ENCODE data around the gene SLC23A3.
"Not testable (repeated sequence)": the region's sequence is repeated elsewhere in the genome, so short reads cannot be mapped to it uniquely, and the experiment has no call there.

The SLC23A3 gene

DNA sequence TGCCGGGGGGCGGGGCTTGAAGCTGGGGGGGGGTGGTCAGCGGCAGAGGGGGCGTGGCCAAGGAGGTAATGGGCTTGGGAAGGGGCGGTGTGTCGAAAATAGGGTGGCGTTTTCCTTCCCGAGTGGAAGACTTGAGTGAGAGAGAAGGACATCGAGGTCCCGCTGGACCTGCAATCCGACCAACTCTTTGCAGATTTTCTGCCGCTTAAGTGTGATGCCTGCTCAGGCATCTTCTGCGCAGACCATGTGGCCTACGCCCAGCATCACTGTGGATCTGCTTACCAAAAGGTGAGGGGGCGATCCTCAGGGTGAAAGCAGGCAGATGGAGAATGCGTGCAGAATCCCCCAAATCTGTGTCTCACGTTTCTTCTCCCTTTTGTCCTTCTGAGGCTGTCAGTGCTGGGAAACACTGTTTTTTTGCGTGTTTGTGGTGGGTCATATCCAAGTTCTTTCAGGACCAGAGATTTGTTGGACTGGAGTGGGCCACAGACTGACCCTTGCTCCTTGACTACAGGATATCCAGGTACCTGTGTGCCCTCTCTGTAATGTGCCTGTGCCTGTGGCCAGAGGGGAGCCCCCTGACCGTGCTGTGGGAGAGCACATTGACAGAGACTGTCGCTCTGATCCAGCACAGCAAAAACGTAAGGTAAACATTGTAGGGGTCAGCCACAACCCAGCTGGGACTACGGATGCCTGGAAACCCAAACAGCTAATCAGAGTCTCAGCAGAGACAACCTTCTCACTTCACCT is 37.5 kb upstream of the SLC23A3 start:
- peak overlapping the region; percentile 74 to 88 for H3K4me3 ChIP-seq
- intact Hi-C loops (cut with DNase I; ENCODE audit: low total_unique reads) = no loop called here
- peaks cover 0 to 20% (median 15%) of the 10 kb centered on the region in 4 donors for H3K4me1 ChIP-seq
- no peak for TF ChIP-seq CTCF (IDR thresholded peaks at IDR 0.05)
- H3K36me3 ChIP-seq = peaks cover 22 to 44% (median 29%) of the 10 kb centered on the region in 3 donors
- H3K27me3 ChIP-seq = no peaks in the 10 kb centered on the region
- peak overlapping the region; percentile 91 to 93 for H3K27ac ChIP-seq
- no peak for DNase-seq
- H3K9me3 ChIP-seq = no peaks in the 10 kb centered on the region

- Histone ChIP-seq H3K4me1 (peaks cover 0 to 20% (median 15%) of the 10 kb centered on the region in 4 donors), H3K27ac (peak within 1 kb of the TSS; percentile 91 to 93)
Observed at GRCh38 chr2:219206328-219207133, 36.7 kb upstream of the SLC23A3 start, which contains the start of gene ZFAND2B. Gene ZFAND2B, plus strand, starts transcription at chr2:219206782. Its CDS starts 206 bp downstream, at chr2:219206988.

GRCh38 chr2:219205981-219206327 is 36.1 kb upstream of the SLC23A3 start:
- TF ChIP-seq CTCF (IDR thresholded peaks at IDR 0.05) = no peak
- peaks cover 15 to 32% (median 28%) of the 10 kb centered on the region in 3 donors for H3K36me3 ChIP-seq
- H3K27me3 ChIP-seq = no peaks in the 10 kb centered on the region
- peak overlapping the region; percentile 74 to 88 for H3K4me3 ChIP-seq
- H3K9me3 ChIP-seq = no peaks in the 10 kb centered on the region
- DNase-seq = no peak
- intact Hi-C loops (cut with DNase I; ENCODE audit: low total_unique reads) = loop anchor here (1.0 kb wide), 1 partner anchor 12 kb away; the partner anchor contains the start of gene ABCB6
- peaks cover 0 to 20% (median 15%) of the 10 kb centered on the region in 4 donors for H3K4me1 ChIP-seq
- peak overlapping the region; percentile 91 to 93 for H3K27ac ChIP-seq

More at GRCh38 chr2:219206328-219207133, 36.7 kb upstream of the SLC23A3 start, which contains the start of gene ZFAND2B:
- no peaks in the 10 kb centered on the region for H3K27me3 ChIP-seq
- TF ChIP-seq CTCF (IDR thresholded peaks at IDR 0.05) = peak; percentile 15 to 50
- no peaks in the 10 kb centered on the region for H3K9me3 ChIP-seq
- DNase-seq = peak; percentile 95 to 97
- H3K36me3 ChIP-seq = peaks cover 17 to 36% (median 28%) of the 10 kb centered on the region in 3 donors
- intact Hi-C loops (cut with DNase I; ENCODE audit: low total_unique reads) = loop anchor here (1.0 kb wide), 1 partner anchor 12 kb away; the partner anchor contains the start of gene ABCB6
- peak within 1 kb of the TSS; percentile 74 to 88 for H3K4me3 ChIP-seq

- Histone ChIP-seq H3K9me3 (no peaks in the 10 kb centered on the region), H3K4me1 (peaks cover 0 to 20% (median 15%) of the 10 kb centered on the region in 4 donors), H3K4me3 (no peak overlapping the region), H3K27me3 (peaks cover 0 to 4% of the 10 kb centered on the region in 2 donors), H3K36me3 (peaks cover 7 to 24% (median 24%) of the 10 kb centered on the region in 3 donors), H3K27ac (no peak overlapping the region)
- no peak for TF ChIP-seq CTCF (IDR thresholded peaks at IDR 0.05)
- DNase-seq = no peak
- intact Hi-C loops (cut with DNase I; ENCODE audit: low total_unique reads) = no loop called here
Observed at GRCh38 chr2:219205165-219205538, 35.3 kb upstream of the SLC23A3 start.

DNA sequence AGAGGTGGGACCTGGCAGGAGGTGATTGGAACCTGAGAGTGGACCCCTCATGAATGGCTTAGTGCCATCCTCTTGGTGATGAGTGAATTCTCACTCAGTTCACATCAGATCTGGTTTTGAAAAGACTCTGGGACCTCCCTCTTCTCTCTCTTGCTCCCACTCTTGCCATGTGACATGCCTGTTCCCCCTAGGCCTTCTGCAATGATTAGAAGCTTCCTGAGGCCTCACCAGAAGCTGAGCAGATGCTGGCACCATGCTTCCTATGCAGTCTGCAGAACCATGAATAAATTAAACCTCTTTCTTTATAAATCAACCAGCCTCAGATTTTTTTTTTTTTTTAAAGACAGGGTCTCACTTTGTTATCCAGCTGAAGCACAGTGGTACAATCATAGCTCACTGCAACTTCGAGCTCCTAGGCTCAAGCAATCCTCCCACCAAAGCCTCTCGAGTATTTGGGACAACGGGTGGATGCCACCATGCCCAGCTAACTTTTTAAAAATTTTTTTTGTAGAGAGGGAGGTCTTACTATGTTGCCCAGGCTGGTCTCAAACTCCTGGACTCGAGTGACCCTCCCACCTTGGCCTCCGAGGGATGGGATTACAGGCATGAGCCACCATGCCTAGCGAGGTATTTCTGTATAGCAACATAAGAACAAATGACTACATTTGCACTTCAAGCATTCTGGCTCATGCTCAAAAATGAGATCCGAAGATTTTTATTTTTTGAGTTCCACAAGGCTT is 34.8 kb upstream of the SLC23A3 start:
- H3K4me1 ChIP-seq = peaks cover 0 to 20% (median 15%) of the 10 kb centered on the region in 4 donors
- DNase-seq = no peak
- no peaks in the 10 kb centered on the region for H3K9me3 ChIP-seq
- peaks cover 0 to 7% of the 10 kb centered on the region in 2 donors for H3K27me3 ChIP-seq
- no peak overlapping the region for H3K27ac ChIP-seq
- no peak overlapping the region for H3K4me3 ChIP-seq
- peaks cover 2 to 19% (median 18%) of the 10 kb centered on the region in 3 donors for H3K36me3 ChIP-seq
- intact Hi-C loops (cut with DNase I; ENCODE audit: low total_unique reads) = no loop called here
- TF ChIP-seq CTCF (IDR thresholded peaks at IDR 0.05) = no peak

DNA sequence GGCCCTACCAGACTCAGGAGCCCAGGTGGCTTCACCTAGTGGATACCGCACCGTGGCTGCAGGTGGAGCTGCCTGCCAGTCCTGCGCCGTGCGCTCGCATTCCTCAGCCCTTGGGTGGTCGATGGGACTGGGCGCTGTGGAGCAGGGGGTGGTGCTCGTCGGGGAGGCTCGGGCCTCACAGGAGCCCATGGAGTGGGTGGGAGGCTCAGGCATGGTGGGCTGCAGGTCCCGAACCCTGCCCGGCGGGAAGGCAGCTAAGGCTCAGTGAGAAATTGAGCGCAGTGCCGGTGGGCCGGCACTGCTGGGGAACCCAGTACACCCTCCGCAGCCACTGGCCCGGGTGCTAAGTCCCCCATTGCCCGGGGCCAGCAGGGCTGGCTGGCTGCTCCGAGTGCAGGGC is 31.5 kb upstream of the SLC23A3 start:
- H3K4me3 ChIP-seq; DNase-seq; H3K4me1 ChIP-seq; H3K27ac ChIP-seq; H3K36me3 ChIP-seq; H3K9me3 ChIP-seq; intact Hi-C loops (cut with DNase I; ENCODE audit: low total_unique reads): not testable (repeated sequence)
- H3K27me3 ChIP-seq = peaks cover 0 to 28% of the 10 kb centered on the region in 2 donors

DNA sequence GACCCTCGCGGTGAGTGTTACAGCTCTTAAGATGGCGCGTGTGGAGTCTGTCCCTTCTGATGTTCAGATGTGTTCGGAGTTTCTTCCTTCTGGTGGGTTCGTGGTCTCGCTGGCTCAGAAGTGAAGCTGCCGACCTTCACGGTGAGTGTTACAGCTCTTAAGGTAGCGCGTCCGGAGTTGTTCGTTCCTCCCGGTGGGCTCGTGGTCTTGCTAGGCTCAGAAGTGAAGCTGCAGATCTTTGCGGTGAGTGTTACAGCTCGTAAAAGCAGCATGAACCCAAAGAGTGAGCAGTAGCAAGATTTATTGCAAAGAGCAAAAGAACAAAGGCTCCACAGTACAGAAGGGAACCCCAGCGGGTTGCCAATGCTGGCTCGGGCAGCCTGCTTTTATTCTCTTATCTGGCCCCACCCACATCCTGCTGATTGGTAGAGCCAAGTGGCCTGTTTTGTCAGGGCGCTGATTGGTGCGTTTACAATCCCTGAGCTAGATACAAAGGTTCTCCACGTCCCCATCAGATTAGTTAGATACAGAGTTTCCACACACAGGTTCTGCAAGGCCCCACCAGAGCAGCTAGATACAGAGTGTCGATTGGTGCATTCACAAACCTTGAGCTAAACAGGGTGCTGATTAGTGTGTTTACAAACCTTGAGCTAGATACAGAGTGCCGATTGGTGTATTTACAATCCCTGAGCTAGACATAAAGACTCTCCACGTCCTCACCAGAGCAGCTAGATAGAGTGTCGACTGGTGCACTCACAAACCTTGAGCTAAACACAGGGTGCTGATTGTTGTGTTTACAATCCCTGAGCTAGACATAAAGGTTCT is 30.9 kb upstream of the SLC23A3 start:
- intact Hi-C loops (cut with DNase I; ENCODE audit: low total_unique reads); H3K27ac ChIP-seq; H3K36me3 ChIP-seq; H3K4me1 ChIP-seq; H3K4me3 ChIP-seq; H3K9me3 ChIP-seq; DNase-seq: not testable (repeated sequence)
- peaks cover 0 to 28% of the 10 kb centered on the region in 2 donors for H3K27me3 ChIP-seq
